GM18870 (cell line): Measurements from ENCODE around the gene PRSS38.

Source experiments
- ATAC-seq: cut with Tn5 transposase; IDR thresholded peaks from one replicate; pipeline ENCODE4 v1.9.1; 2021; ENCODE audit warnings: moderate library complexity; ENCODE audit not compliant: unreplicated experiment

PRSS38 gene

GRCh38 chr1:227792216-227793078, 23.0 kb upstream of the PRSS38 start:
- no peak for ATAC-seq

DNA sequence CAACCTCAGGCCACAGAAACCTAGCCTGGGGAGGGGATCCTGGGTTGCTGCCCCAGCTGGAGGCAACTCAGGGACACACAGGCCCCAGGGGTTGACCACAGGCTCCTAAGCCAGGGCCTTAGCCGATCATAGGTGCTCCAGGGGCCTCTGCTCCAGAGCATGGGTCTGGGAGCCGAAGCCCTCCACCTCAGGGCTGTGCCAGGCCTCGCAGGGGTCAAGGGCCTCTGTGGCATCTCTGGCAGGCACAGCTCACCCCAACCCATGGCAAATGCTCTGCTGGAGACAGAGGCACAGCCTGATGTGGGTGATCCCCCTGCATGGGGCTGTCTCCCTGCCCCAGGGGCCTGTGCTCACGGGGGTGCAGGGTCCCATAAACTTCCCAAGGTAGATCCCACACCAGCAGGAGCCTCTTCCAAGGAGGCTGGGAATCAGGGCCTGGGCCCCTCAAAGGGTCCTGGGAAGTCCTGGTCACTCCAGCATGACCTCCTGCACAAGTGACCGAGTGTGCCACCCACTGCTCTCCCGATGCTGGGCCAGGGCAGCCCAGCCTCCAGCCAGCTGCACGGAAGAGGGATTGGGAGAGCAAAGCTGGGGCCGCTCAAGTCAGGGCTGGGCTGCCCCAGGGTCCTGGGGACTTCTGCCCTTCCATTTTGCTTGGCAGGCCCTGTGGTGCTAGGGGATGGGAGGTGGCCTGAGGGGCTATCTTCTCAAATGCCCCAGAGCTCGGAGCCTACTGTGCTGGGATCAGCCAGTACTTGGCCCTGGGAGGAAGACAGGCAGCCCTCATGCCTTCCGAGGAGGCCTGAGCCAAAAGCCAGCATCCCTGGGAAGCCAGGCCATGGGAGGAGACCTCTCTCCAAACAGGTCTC, 22.2 kb upstream of the PRSS38 start:
- ATAC-seq = no peak

DNA sequence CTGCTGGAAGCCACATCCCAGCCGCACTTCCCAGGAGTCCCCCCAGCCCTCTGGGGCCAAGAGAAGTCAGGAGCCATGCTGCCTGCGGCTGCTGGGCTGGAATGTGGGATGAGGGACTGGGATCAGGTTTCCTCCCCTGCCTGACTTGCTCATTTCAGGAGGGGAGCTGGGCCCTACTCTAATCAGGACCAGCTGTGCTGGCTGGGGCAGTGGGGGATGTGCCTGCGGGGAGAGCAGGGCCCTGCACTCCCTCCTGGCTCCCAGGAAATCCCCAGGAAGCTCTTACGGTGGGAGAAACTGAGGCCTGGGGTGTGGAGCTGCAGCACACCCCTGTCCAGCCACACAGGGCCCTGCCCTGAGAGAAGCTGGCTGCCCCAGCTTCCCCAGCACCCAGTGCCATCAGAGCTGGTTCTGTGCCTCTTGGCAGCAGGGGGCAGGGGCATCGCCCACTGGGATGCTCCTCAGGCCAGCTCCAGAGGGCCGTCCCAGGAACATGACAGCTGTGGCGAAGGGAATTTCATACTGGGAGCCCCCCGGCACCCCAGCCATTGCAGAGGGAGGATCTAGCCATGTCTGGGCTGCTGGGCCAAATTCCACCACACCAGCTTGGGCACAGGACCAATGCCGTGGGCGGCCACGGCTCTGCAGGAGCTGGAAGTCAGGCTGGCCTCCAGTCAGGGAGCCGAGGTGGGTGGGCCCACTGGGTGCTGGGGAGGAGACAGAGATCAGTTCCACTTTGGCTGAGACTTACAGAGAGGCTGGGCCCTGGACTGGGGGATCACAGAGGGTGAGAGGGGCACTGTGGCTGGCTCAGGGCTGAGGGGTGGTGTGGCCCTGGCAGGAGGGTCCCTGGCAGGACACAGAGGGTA, 21.3 kb upstream of the PRSS38 start:
- no peak for ATAC-seq

GRCh38 chr1:227794817-227795192, 20.7 kb upstream of the PRSS38 start:
- no peak for ATAC-seq

GRCh38 chr1:227795732-227796131, 19.7 kb upstream of the PRSS38 start:
- ATAC-seq = no peak

DNA sequence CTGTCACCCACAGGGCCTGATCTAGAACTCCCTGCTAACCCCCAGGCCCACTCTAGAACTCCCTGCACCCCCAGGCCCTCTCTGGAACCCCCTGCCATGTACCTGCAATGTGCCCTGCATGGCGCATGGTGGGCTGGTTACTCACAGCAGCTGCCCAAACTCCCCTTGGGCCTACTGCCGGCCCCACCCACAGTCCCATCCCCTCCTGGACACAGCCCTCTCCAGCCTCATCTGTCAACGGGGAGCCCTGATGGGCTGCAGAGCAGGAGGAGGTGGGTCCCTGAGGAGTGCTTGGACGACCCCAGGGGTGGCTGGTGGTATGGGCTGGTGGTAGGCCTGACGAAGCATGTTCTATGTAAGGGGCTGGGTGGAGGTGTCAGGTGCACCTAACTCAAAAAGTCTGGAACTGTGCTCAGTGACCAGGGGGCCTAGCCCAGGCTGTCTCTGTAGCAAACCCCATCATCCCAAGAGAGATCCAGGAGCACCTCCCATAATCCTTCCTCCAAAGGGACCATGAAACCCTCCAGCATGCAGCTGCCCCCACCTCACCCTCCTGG, 19.0 kb upstream of the PRSS38 start:
- no peak for ATAC-seq

DNA sequence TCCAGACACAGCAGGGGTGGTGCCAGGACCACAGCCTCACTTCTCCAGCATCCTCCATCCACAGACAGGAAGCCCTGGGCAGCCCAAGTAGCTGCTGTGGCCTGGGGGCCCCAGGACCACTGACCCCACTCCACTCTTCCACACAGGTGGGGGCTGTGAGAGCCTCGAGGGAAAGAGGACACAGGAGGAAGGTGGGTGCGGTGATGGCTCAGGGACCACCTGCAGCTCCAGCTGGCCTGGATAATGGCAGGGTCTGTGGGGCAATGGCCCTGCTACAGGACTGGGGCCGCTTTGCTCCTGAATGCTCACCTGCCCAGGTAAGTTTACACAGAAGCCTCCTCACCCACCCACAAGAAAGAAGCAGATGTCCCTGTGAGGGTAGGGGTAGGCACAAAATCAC, 18.3 kb upstream of the PRSS38 start:
- ATAC-seq = no peak

DNA sequence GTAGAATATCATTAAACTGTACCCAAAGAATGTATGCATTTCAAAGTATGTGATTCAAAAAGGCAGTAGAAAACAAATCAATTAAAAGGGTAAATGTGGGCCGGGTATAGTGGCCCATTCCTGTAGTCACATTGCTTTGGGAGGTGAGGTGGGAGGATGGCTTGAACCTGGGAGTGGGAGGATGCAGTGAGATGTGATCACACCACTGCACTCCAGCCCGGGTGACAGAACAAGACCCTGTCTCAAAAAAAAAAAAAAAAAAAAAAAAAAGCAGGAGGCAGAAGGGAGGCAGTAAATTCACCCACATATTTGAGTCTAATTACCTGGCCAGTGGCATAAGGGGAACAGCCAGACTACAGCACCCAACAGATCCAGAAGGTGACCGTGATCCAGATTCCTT, 17.9 kb upstream of the PRSS38 start:
- ATAC-seq = no peak

DNA sequence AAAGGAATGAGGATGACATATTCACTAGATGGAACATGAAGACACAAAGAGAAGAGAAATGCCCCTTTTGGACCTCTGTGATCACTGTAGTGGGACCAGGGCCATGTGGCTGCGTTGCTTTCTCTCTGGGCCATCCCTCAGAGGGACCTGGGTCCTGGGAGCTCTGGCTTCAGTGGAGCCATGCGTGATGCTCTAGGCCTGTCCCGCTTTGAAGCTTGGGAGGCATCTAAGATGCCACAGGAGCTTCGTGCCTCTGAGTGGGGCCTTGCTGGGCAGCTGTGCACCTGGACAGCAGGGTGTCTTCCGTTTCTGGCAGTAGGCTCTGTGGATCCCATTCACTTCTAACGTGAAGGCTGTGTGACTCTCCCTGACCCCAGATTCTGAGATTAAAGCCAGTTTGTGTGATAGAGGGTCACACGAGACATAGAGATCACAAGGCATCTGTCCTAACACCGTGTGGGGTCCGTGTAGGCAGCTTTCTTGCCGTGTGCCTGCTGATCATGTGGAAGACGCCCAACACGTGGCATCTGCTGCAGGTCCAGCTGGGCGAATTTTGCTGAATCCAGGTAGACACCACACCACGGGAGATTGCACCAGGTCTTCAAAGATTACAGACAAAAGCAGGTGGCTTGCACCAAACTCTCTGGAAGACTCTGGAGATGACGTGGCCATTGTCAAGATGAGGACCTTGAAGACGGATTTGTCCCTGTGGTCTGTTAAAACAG, 17.2 kb upstream of the PRSS38 start:
- ATAC-seq = no peak

DNA sequence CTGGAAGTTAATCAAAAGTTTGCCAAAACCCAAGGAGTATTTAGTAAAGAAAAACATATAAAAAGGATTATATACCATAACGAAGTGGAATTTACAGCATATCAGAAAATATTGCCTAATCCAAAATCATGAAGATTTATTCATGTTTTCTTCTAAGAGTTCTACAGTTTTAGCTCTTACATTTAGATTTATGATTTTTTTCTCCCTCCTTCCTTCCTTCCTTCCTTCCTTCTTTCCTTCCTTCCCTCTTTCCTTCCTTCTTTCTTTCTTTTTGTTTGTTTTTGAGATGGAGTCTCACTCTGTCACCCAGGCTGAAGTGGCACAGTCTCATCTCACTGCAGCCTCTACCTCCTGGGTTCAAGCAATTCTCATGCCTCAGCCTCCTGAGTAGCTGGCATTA, 15.7 kb upstream of the PRSS38 start:
- ATAC-seq = no peak

GRCh38 chr1:227803933-227804332, 11.5 kb upstream of the PRSS38 start:
- ATAC-seq = no peak

- ATAC-seq = no peak
Measured at GRCh38 chr1:227805606-227806197, 9.8 kb upstream of the PRSS38 start.

DNA sequence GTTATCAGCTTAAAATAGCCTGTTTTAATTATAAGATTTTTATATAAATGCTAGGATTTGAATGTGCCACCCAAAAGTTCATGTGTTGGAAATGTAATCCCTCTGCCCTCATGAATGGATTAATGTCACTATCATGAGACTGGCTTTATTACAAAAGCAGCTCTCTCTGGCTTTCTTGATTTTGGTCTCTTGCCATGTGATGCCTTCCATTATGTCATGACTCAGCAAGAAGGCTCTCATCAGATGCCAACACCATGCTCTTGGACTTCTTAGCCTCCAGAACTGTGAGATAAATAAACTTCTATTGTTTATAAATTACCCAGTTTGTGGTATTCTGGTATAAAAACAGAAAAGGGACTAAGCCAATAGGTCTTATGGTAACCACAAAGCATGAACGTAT, 6.9 kb upstream of the PRSS38 start:
- ATAC-seq = no peak

GRCh38 chr1:227809026-227809425, 6.4 kb upstream of the PRSS38 start:
- no peak for ATAC-seq

- ATAC-seq = no peak
Measured at GRCh38 chr1:227813962-227814361, 1.5 kb upstream of the PRSS38 start.

- no peak for ATAC-seq
Measured at GRCh38 chr1:227816750-227817446, 1.4 kb downstream of the PRSS38 start.

DNA sequence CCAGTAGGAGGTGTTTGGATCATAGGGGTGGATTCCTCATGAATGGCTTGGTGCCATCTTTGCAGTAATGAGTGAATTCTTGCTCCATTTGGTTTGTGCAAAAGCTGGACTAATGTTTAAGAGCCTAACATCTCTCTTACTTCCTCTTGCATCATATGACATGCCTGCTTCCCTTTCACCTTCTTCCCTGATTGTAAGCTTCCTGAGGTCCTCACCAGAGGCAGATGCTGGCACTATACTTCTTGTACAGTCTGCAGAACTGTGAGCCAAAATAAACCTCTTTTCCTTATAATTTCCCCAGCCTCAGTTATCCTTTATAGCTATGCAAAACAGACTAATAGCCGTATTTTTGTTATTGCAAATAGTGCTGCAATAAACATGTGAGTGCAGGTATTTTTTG, 8.1 kb downstream of the PRSS38 start:
- ATAC-seq = no peak

GRCh38 chr1:227824204-227824603, 8.7 kb downstream of the PRSS38 start:
- ATAC-seq = no peak

- ATAC-seq = no peak
Measured at GRCh38 chr1:227828786-227829185, 13.3 kb downstream of the PRSS38 start.
